GM12878 (cell line): ENCODE data around the gene UBL4A. TPM values are rescaled to one million over a fixed set of nuclear protein-coding genes. Genes with fewer than 3 reads are reported as not detected.

ENCODE experiments used
- ATAC-seq: fragments of 200-7000 bp; cut with Tn5 transposase; 3 replicates; pipeline ENCODE4 v1.9.1; 2020; ENCODE audit warnings: mild to moderate bottlenecking, moderate library complexity
- BruUV-seq: library from RNA; stranded (reverse); fragments of 400-500 nt; replicated peaks from 2 replicates; lab custom pipeline; 2021; lab: Mats Ljungman, UMichigan
- CTCF ChIA-PET: fragments of 300-600 bp; sonication (Branson Sonifier 250); formaldehyde crosslinking; extraction: SDS; loops from one replicate; lab custom pipeline; 2021; ENCODE audit warnings: inconsistent platforms; lab: Yijun Ruan, JAX
- POLR2A ChIA-PET: fragments of 350-600 bp; formaldehyde crosslinking; extraction: SDS; loops from one replicate; lab custom pipeline; 2021; ENCODE audit warnings: inconsistent platforms; lab: Charles Lee
- RAD21 ChIA-PET: fragments of 300-600 bp; sonication (Branson Sonifier 250); formaldehyde crosslinking; loops from one replicate; lab custom pipeline; 2023; ENCODE audit warnings: antibody characterized with exemption; ENCODE audit not compliant: unreplicated experiment; lab: Charles Lee
- SMC1A ChIA-PET: fragments of 300-600 bp; sonication (Branson Sonifier 250); formaldehyde crosslinking; loops from one replicate; lab custom pipeline; 2023; ENCODE audit not compliant: unreplicated experiment, uncharacterized antibody; lab: Charles Lee
- DNase-seq: peaks from one replicate; pipeline ENCODE4 v3.0.0-alpha.2; 2011; ENCODE audit warnings: low read depth, low spot score
- FAIRE-seq: peaks from 3 replicates; lab custom pipeline; 2011; peaks lifted over from hg19 to GRCh38; lab: Jason Lieb, UNC
- H2AFZ ChIP-seq: 2 replicates; pipeline ENCODE4 v1.6.0; 2011; ENCODE audit warnings: low read depth, low read length, control low read depth; ENCODE audit not compliant: control insufficient read depth
- H3K27ac ChIP-seq: 2 replicates; pipeline ENCODE4 v1.5.1; 2011; ENCODE audit warnings: control low read depth; ENCODE audit not compliant: control insufficient read depth, insufficient read depth
- H3K27me3 ChIP-seq, 2 experiments: replicated peaks in 1 of 2; 2 replicates each; pipeline versions ENCODE4 v1.6.0 to v1.6.1; 2011; ENCODE audit warnings: low read length in 1 of 2; ENCODE audit not compliant: control insufficient read depth in 2 of 2, insufficient read depth in 2 of 2
- H3K36me3 ChIP-seq, 2 experiments: 2 replicates each; pipeline ENCODE4 v1.5.1; 2011; ENCODE audit warnings: low read length in 1 of 2; ENCODE audit not compliant: control insufficient read depth in 2 of 2, insufficient read depth in 2 of 2
- H3K4me1 ChIP-seq: 2 replicates; pipeline ENCODE4 v1.6.1; 2011; ENCODE audit warnings: mild to moderate bottlenecking, low read length, moderate library complexity, mixed read lengths; ENCODE audit not compliant: control insufficient read depth, insufficient read depth
- H3K4me2 ChIP-seq: 2 replicates; pipeline ENCODE4 v1.6.0; 2011; ENCODE audit warnings: control low read depth; ENCODE audit not compliant: control insufficient read depth, insufficient read depth
- H3K4me3 ChIP-seq: fragments of 200-600 bp; sonication (generic); 2 replicates; pipeline ENCODE4 v1.5.1; 2016
- H3K79me2 ChIP-seq: 2 replicates; pipeline ENCODE4 v1.6.0; 2011; ENCODE audit warnings: low read length; ENCODE audit not compliant: control insufficient read depth, insufficient read depth
- H3K9ac ChIP-seq: 2 replicates; pipeline ENCODE4 v1.8.0; 2011; ENCODE audit warnings: low read length, control low read depth, mixed read lengths; ENCODE audit not compliant: control insufficient read depth, insufficient read depth
- H3K9me3 ChIP-seq: replicated peaks from 3 replicates; pipeline ENCODE4 v1.5.1; 2011; ENCODE audit warnings: mild to moderate bottlenecking, low read length; ENCODE audit not compliant: control insufficient read depth, insufficient read depth
- H4K20me1 ChIP-seq: 2 replicates; pipeline ENCODE4 v1.6.0; 2011; ENCODE audit not compliant: control insufficient read depth, insufficient read depth
- IRF4 ChIP-seq: IDR thresholded peaks from 2 replicates; pipeline ENCODE4 v1.6.1; 2011; ENCODE audit warnings: low read depth, low read length
- RUNX3 ChIP-seq: IDR thresholded peaks from 2 replicates; pipeline ENCODE4 v1.6.1; 2012; ENCODE audit warnings: low read length, inconsistent platforms
- SRF ChIP-seq, 2 experiments: IDR thresholded peaks; 2 replicates each; pipeline ENCODE4 v1.6.1; 2011; ENCODE audit warnings: low read depth in 2 of 2, low read length in 2 of 2, mild to moderate bottlenecking in 1 of 2, moderate library complexity in 1 of 2
- ZBED1 ChIP-seq: IDR thresholded peaks from 2 replicates; pipeline ENCODE4 v1.6.1; 2016; ENCODE audit warnings: borderline replicate concordance
- WGBS: methylation state at CpG from one replicate; pipeline ENCODE4 v1.1.6; 2016; ENCODE audit warnings: low lambda C conversion rate; ENCODE audit not compliant: insufficient replicate concordance, insufficient coverage; ENCODE audit errors: missing lambda C conversion rate; 5-methylcytosine and 5-hydroxymethylcytosine counted together
- in situ Hi-C: fragments of 300-500 bp; cut with MboI; formaldehyde crosslinking; loops from 9 replicates; pipeline ENCODE4 v1.14.3; 2018; ENCODE audit warnings: mixed read lengths
- intact Hi-C: fragments of 100-400 bp; cut with micrococcal nuclease; formaldehyde crosslinking; loops from one replicate; pipeline ENCODE4 v1.14.2; 2022; ENCODE audit not compliant: unreplicated experiment
- polyA plus RNA-seq, 11 experiments: library from polyadenylated mRNA; depleted of rRNA in 4 of 11; unstranded in 6 of 11; stranded (reverse) in 5 of 11; fragments of >200 nt; fragmentation: Nextera tagmentation in 4 of 11; fragmentation: Illumina TruSeq in 1 of 11; extraction: Ambion mirVana in 4 of 11; extraction: Trizol in 1 of 11; gene quantifications; 1 replicate in 1 of 11; 2 replicates in 10 of 11; pipeline versions ENCODE4 v1.2.1 to v1.2.3, GENCODE V29; 2011 to 2016; ENCODE audit warnings: inconsistent platforms in 2 of 11, missing spikeins in 2 of 11, low read depth in 1 of 11
- total RNA-seq, 4 experiments: library from RNA; depleted of rRNA in 3 of 4; stranded (reverse); fragments of >200 nt in 3 of 4; fragmentation: Illumina TruSeq in 1 of 4; extraction: Trizol in 1 of 4; gene quantifications; 2 replicates each; pipeline versions ENCODE4 v1.2.1 to v1.2.3, GENCODE V29; 2013 to 2021
- TF ChIP-seq, protein P1 (sequence below): IDR thresholded peaks from 2 replicates; pipeline ENCODE4 v1.6.1; 2011; ENCODE audit warnings: borderline replicate concordance, low read depth, mild to moderate bottlenecking, moderate library complexity, low read length; ENCODE audit not compliant: insufficient read depth, poor library complexity, severe bottlenecking

Gene UBL4A
- total and polyA plus RNA-seq, 10 of the 15 experiments (the other 5 are each of a cell fraction or from before 2014, with no cell fraction given), result 4.2 to 49.9 (median 34.0) TPM

GRCh38 chrX:154487518-154488290 lies 1.3 kb upstream of the UBL4A start:
- ChIA-PET CTCF (no interaction called here), POLR2A (interaction anchor here (1.1 to 1.5 kb wide), 4 partner anchors 9 to 44 kb away, joined by 3 to 7 read pairs (median 4); partner anchors contain the start of genes FAM50A and LAGE3), SMC1A (interaction anchor here (1.1 kb wide), 1 partner anchor 89 kb away, joined by 4 read pairs; the partner anchor contains the start of gene RPL10), RAD21 (interaction anchor here (1.0 to 1.5 kb wide), 2 partner anchors 9 to 39 kb away, joined by 3 to 4 read pairs; no protein-coding TSS in a partner anchor)
- peaks cover 8% of the 10 kb centered on the region; the same call in 1 of the 2 replicates for H3K4me1 ChIP-seq
- no peak overlapping the region for H3K9ac ChIP-seq
- no peak for DNase-seq
- in situ Hi-C loops, result no loop called here
- no peak overlapping the region for H2AFZ ChIP-seq
- H3K36me3 ChIP-seq, result peaks cover 0 to 2% of the 10 kb centered on the region in 2 experiments; a peak in 2 of 4 replicates
- H3K4me2 ChIP-seq, result no peak overlapping the region
- intact Hi-C loops, result no loop called here
- no peaks in the 10 kb centered on the region for H4K20me1 ChIP-seq
- no peak overlapping the region for H3K27ac ChIP-seq
- H3K9me3 ChIP-seq, result no peaks in the 10 kb centered on the region; the same call in 2 of the 3 replicates
- no TSS peak for BruUV-seq
- H3K4me3 ChIP-seq, result no peak overlapping the region
- no peak for TF ChIP-seq RUNX3
- no peak for TF ChIP-seq IRF4
- TF ChIP-seq, protein P1, sequence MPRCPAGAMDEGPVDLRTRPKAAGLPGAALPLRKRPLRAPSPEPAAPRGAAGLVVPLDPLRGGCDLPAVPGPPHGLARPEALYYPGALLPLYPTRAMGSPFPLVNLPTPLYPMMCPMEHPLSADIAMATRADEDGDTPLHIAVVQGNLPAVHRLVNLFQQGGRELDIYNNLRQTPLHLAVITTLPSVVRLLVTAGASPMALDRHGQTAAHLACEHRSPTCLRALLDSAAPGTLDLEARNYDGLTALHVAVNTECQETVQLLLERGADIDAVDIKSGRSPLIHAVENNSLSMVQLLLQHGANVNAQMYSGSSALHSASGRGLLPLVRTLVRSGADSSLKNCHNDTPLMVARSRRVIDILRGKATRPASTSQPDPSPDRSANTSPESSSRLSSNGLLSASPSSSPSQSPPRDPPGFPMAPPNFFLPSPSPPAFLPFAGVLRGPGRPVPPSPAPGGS, result no peak
- no peak for TF ChIP-seq ZBED1
- TF ChIP-seq SRF (IDR thresholded peaks at IDR 0.05; ENCODE audit: low read depth in 2 of 2, low read length in 2 of 2), result 0 out of 4 replicates have a peak, but pooled peaks of 1 of the 2 experiments have one; percentile 3
- H3K79me2 ChIP-seq, result peaks cover 21% of the 10 kb centered on the region
- H3K27me3 ChIP-seq, result no peaks in the 10 kb centered on the region
- WGBS, result 71% methylated on average over 27 of the region's 28 CpGs
- ATAC-seq, result no peak
- no peak for FAIRE-seq
